GM18498 (cell line): ENCODE measurements around the gene MAPK7.

Experiments
- ATAC-seq: cut with Tn5 transposase; IDR thresholded peaks from one replicate; pipeline ENCODE4 v1.9.1; 2021; ENCODE audit warnings: mild to moderate bottlenecking, moderate library complexity; ENCODE audit not compliant: unreplicated experiment

MAPK7 gene

DNA sequence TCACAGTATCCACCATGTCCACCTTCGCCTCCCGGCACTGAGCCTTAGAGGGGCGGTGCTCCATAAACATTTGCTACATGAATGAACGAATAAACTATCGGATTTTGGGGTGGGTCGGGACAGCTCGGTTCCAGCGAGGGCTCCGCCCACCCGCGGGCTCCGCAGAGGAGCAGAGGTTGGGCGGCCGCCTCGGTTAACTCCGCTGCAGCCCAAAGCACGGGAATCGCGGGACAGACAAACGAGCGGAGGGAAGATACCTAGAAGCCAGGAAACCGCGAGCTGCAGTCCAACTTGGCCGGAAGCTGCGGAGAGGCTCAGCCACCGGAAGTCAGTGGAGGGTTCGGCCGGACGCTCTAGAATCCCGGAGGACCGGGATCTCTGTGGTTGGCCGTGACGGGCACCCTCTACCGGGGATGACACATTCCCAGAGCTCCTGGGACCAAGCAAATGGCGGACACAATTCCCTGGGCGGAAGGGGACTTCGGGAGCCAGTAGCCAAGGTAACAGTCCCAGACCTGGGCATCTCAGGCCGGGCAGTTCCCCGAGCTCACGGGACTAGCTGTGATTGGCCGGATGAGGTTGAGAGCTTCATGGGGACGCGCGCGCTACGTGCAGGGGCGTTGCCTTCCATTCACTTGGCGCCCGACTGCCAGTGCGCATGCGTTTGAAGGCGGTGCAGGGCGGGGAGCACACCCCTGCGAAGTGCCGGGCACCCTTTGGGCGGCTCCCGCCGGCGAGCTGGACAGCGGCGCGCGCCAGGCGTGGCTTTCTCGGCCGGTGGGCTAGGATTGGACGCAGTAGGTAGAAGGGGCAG lies 489 bp upstream of the MAPK7 start:
- peak; percentile 94 for ATAC-seq

DNA sequence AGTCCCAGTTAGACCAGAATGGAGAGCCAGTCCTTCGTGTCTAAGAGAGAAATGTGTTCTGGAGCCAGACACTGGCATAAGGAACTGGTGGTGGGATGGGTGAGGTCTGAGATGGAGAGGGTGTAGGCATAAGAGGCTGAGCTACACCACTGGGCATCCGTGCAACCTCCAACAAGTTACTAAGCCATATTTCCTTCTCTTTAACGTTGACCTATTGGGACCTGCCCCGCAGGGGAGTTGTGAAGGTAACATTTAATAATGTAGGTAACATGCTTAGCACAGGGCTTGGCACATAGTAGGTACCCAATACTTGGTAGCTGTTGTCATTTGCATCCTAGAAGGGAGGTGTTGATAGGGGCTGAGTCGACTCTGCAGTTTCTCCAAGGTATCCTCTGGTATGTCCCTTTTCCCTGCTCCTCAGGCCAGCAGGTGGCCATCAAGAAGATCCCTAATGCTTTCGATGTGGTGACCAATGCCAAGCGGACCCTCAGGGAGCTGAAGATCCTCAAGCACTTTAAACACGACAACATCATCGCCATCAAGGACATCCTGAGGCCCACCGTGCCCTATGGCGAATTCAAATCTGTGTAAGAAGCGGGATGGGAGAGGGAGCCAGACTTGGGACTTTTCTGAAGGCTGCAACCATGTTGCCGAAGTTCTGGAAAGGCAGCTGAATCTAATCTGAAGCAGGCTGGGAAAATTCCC lies 1.2 kb downstream of the MAPK7 start:
- no peak for ATAC-seq

DNA sequence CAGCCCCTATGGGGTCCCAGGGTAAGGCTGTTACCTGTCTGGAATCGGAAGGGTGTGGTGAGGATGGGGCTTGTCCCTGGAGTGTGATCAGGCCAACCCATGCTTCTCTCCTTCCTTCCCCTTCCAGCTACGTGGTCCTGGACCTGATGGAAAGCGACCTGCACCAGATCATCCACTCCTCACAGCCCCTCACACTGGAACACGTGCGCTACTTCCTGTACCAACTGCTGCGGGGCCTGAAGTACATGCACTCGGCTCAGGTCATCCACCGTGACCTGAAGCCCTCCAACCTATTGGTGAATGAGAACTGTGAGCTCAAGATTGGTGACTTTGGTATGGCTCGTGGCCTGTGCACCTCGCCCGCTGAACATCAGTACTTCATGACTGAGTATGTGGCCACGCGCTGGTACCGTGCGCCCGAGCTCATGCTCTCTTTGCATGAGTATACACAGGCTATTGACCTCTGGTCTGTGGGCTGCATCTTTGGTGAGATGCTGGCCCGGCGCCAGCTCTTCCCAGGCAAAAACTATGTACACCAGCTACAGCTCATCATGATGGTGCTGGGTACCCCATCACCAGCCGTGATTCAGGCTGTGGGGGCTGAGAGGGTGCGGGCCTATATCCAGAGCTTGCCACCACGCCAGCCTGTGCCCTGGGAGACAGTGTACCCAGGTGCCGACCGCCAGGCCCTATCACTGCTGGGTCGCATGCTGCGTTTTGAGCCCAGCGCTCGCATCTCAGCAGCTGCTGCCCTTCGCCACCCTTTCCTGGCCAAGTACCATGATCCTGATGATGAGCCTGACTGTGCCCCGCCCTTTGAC lies 2.4 kb downstream of the MAPK7 start:
- ATAC-seq = no peak

DNA sequence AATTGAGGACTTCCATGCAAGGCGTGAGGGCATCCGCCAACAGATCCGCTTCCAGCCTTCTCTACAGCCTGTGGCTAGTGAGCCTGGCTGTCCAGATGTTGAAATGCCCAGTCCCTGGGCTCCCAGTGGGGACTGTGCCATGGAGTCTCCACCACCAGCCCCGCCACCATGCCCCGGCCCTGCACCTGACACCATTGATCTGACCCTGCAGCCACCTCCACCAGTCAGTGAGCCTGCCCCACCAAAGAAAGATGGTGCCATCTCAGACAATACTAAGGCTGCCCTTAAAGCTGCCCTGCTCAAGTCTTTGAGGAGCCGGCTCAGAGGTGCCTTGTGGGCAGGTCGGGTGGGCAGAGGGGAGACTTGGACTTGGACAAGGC lies 3.1 kb downstream of the MAPK7 start:
- no peak for ATAC-seq

DNA sequence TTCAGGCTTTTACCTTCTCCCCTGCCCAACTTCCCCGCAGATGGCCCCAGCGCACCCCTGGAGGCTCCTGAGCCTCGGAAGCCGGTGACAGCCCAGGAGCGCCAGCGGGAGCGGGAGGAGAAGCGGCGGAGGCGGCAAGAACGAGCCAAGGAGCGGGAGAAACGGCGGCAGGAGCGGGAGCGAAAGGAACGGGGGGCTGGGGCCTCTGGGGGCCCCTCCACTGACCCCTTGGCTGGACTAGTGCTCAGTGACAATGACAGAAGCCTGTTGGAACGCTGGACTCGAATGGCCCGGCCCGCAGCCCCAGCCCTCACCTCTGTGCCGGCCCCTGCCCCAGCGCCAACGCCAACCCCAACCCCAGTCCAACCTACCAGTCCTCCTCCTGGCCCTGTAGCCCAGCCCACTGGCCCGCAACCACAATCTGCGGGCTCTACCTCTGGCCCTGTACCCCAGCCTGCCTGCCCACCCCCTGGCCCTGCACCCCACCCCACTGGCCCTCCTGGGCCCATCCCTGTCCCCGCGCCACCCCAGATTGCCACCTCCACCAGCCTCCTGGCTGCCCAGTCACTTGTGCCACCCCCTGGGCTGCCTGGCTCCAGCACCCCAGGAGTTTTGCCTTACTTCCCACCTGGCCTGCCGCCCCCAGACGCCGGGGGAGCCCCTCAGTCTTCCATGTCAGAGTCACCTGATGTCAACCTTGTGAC lies 3.6 kb downstream of the MAPK7 start:
- no peak for ATAC-seq

DNA sequence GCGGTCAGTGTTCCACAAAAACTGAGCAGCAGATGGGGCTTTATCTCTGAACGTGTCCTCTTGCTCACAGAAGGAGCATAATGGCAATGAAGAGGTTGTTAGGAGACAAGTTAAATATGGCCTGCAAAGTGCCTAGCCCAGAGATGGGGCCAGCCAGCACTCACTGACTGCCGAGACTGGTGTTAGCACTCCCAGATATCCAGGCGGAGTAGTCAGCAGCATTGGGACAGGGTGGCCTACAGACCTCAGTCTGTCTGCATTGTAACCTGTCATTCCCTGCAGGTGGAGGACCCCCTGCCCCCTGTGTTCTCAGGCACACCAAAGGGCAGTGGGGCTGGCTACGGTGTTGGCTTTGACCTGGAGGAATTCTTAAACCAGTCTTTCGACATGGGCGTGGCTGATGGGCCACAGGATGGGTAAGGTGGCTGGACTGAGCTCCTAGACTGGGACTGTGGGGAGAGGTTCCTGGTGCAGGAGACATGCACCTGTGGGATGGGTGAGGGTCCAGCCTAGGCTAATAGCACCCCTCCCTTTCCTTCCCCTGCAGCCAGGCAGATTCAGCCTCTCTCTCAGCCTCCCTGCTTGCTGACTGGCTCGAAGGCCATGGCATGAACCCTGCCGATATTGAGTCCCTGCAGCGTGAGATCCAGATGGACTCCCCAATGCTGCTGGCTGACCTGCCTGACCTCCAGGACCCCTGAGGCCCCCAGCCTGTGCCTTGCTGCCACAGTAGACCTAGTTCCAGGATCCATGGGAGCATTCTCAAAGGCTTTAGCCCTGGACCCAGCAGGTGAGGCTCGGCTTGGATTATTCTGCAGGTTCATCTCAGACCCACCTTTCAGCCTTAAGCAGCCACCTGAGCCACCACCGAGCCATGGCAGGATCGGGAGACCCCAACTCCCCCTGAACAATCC lies 4.5 kb downstream of the MAPK7 start:
- no peak for ATAC-seq

DNA sequence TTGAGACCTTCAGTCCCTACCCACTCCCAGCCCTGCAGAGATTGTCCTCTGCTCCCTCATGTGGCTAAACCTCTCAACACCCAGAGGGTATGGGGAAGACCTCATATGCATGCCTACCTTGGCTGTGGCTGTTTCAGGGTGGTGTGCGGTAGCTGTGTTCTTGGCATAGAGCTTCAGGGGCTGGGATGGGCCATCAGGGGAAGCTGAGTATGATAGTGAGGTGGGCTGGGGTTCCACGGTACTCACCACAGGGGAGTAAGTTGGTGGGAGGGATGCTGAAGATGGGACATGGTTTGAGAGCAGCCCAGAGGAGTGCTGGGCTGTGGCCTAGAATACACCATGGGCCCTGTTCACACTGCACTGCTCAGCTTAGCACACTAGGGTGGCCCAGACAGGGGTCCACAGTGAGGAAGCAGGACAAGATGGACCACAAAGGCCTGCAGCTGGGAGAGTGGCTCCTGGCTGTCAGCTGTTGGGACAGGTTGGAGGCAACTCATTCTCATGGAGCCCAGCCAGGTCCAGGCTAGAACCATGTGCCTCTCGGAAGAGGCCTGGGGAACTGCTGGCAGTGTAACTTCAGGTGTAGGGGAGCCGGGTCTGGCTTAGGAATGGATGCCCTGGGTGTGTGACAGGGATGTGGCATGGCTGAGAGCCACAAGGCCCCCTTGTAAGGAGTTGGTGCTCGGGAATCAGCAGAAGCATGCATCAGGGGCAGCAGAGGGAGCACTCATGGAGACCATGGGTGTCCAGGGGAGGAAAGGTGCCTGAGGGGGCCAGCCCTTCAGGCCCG lies 5.6 kb downstream of the MAPK7 start:
- no peak for ATAC-seq

DNA sequence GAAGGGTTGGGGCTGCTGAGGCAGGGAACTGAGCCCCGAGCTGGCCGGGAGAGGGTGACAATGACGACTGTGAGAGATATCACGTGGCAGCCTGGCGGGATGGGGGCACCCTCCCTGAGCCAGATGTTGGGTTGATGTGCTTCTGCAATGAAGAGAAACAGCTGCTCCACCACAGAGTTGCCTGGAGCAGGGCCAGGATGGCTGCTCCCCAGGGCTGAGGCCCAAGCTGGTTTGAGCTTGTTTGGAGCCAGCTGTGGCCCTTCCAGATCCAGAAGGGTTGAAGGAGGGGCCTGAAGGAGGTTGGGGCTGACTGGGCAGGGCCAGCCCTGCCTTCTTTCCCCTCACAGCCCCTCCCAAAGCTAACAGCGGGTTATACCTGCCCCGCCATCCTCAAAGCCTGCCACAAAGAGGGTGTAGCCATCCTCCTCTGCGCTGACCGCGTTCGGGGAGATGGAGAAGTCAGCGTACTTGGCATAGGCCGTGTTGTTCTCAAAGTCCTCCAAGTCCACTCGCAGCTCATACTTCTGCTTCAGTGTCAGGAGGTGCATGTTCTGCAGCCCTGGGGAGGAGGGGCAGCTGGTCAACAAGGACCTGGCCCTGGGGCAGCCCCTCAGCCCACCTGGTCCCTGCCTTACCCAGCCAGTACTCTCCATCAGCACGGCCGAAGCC lies 6.6 kb downstream of the MAPK7 start:
- ATAC-seq = no peak

DNA sequence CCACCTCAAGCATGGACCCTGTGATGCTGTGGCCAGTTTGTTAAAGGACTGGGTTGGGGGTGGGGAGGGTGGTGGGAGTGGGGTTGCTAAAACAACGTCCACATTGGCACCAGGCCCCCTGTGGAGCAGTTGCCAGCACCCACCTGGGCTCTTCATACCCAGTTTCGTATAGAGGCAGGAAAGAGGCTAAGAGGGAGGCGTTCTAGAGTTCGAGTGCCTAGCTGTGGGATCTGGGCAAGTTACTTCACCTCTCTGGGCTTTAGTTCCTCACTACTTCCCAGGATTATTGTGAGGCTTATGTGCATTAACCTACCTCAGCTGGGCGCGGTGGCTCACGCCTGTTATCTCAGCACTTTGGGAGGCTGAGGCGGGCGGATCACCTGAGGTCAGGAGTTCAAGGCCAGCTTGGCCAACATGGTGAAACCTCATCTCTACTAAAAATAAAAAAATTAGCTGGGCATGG lies 7.3 kb downstream of the MAPK7 start:
- ATAC-seq = no peak

DNA sequence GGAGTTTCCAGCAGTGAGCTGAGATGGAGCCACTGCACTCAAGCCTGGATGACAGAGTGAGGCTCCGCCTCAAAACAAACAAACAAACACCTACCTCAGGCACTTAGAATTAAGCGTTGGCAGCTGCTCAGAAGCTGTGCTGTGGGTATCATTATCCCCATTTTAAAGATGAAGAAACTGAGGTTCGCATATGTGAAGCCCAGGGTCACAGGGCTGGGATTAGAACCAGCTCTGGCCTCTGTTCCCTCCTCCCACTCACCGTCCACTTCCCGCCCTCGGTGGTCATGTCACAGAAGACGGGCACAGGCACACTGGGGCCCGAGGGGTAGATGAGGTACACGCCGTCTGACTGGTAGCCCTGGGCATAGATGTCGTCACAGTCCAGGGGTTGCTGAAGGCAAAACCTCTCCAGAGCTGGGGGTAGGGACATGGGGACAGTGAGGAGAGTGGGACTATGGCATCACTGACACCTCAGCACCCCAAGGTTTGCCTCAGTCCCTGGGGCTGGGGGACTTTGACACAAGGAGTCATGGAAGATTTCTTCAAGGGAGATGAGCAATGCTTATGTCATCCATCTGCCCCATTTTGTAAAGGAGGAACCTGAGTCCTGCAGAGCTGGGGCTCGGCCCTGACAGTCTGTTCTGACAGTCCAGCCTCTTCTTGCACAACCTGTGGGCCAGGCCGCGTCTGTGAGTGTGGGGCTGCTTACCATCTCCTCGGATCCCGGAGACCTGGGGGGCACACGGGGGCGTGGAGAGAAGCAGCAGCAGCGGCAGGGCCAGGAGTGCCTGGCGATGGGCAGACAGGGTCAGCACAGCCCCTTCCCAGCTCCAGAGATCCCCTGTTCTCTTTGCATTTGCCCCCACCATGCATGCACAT lies 8.0 kb downstream of the MAPK7 start:
- no peak for ATAC-seq

DNA sequence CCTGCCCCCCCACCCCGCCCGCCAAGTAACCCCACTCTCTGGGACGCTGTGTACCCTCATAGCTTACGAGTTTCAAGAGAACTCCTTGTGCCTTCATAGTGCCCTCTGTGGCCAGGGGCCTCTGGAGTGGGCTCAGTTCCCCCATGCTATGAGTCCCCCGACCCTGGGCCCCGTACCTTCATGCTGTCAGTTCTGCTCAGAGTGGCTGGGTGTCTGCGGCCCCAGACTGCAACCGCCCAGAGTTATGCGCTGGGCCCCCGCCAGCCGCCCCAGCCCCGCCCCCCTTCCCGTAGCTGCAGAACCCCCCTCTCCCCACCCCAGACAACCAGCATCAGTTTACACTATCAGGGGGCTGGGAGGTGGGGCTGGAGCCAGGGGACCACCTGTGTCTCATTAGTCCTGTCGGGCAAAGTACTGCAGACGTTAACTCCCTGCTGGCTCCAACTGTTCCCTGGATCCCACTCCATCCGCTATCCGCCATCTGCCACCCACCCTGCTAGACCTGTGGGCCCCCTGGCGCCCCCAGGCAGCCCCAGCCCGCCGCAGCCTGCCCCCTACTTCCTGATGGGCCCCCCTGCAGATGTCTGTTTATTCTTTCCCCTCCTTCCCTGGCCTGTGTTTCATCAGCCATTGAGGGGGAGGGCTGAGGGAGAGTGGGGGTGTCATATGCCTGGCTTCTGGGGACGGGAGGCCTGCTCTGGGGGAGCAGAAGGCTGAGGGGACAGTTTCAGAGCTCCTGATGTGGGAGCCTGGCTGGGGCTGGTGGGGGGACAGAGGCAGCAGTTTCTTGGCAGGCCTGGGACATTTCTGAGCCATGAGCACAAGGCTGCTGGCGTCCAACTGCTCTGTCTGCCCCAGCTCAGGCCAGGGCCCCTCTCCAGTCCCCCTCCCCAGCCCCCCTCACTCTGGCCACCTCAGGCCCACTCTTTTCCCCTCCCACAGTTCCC lies 8.9 kb downstream of the MAPK7 start, which contains the start of gene MFAP4:
MFAP4 (minus strand) TSS at position 217 of the 947 bp plus-strand sequence; CDS start at position 182, 35 bp downstream.
- ATAC-seq = no peak

DNA sequence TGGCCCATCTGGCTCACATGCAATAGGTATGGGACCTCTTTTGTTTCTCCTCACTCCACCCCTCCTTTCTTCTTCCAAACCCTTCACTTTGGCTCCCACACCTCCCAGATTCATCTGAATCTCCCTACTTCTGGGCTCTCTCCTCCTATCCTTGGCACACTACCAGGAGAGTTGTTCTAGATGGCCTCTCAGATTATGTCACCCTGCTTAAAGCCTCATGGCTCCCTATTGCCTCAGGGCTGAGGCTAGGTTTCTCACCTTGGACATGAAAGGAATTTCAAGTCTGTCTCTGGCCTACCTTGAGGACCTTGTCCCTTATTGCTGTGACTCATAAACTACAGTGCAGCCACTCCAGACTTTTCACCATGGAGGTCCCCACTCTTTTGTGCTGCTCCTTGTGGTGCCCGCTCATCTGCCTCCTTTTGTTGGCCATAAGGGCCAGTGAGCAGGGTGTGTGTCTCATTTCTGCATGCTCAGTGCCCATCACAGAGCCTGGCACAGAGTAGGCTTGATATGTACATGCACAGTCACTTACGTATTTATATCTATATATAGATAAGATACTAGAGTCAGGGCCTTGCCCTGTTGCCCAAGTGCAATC lies 9.7 kb downstream of the MAPK7 start:
- no peak for ATAC-seq

DNA sequence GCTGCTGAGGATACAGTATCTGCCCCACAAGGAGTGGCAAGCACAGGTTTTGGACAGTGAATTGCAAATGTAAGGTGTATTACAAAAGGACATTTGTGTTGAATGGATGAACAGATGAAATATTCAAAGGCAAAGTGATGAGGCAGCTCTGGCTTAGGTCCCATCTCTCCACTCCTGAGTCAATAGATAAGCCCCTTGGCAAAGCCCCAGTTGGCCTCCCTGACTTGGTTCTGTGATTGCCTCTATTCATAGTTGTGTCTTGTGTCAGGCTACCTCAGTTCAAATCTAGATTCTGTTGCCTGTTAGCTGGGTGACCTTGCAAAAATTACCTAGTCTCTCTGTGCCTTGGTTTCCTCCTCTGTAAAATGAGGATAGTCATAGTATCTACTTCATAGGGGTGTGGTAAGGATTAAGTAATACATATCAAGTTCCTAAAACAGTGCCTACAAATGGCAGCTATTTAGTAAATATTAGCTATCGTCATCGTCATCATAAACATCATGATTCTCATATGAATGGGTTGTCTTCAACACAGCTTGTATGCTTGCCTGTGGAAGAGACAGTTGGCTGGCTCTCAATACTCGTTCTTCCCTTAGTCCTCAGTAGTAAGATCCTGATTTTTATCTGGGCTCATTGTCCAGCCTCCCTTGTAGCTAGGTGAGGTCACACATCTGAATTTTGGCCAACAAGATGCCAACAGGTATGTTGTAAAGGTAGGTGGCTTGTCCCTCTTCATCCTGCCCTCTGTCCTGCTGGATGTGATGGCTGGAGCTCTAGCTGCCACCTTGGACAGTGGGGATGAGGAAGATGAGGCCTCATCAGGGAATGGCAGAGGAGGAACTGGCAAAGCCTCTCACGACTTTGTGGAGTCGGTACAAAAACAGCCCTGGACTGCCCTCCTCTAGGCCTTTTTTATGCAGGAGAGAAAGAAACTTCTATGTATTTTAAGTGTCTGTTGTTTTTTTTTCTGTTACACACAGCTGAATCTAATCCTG lies 10.8 kb downstream of the MAPK7 start:
- no peak for ATAC-seq

DNA sequence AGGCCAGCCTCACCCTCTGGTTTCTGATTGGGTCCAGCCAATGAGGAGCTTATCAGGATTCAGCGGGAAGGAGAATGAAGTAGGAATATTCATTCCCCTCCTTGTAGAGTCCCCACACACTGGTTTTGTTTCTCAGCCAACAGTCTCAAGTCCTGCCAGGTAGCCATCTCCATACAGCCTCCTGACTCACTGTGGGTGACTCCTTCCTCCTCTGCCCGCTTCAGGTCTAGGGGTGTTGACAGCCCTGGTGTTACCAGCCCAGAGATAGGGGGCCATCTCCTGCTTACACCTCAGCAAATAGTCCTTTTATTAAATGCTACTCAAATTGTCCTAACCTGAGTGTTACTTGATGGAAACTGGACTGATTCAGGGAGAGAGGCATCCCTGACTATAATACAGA lies 12.7 kb downstream of the MAPK7 start:
- no peak for ATAC-seq

DNA sequence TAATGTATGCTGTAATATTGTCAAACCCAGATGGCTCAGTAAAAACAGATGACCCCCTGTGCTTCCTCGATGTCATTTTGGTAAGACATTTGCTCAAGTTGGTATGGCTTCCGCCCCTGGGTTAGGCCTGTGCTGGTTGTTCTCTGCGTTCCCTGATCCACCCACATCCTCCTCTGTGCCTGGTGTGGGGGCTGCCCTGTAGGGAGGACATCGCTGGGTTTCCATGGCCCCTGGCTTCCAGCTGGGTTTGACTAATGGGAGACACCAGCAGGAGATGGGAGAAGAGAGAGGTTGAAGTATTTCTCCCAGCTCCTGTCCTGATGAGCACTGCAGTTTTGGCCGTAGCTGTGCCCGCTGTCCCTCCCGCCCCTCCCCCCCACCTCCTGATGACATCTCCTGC lies 13.1 kb downstream of the MAPK7 start:
- no peak for ATAC-seq
